GM18505 (cell line): ENCODE data around the gene SBF2.

ENCODE experiments used
- ATAC-seq: cut with Tn5 transposase; IDR thresholded peaks from one replicate; pipeline ENCODE4 v1.9.1; 2021; ENCODE audit not compliant: unreplicated experiment
- POLR2A ChIP-seq: IDR thresholded peaks from 4 replicates; pipeline ENCODE4 v1.6.1; 2011; ENCODE audit warnings: borderline replicate concordance; ENCODE audit not compliant: insufficient read depth, insufficient read length; ENCODE audit errors: extremely low read depth

SBF2 gene

GRCh38 chr11:9776203-9776602 is 517.8 kb downstream of the SBF2 start:
- ATAC-seq: no peak
- no peak for TF ChIP-seq POLR2A

- TF ChIP-seq POLR2A: no peak
These were observed 518.6 kb downstream of the SBF2 start for GRCh38 chr11:9775398-9775779.

GRCh38 chr11:9774591-9775397 is 519.2 kb downstream of the SBF2 start:
- TF ChIP-seq POLR2A: no peak
- no peak for ATAC-seq

More at GRCh38 chr11:9775398-9775779, 518.6 kb downstream of the SBF2 start:
- ATAC-seq: no peak

- ATAC-seq: no peak
- no peak for TF ChIP-seq POLR2A
These were observed 519.9 kb downstream of the SBF2 start for GRCh38 chr11:9774109-9774508.

GRCh38 chr11:9773524-9773923 is 520.5 kb downstream of the SBF2 start:
- no peak for TF ChIP-seq POLR2A
- no peak for ATAC-seq

- ATAC-seq: no peak
- no peak for TF ChIP-seq POLR2A
These were observed 521.8 kb downstream of the SBF2 start for GRCh38 chr11:9772218-9772617.

GRCh38 chr11:9771071-9771511 is 522.9 kb downstream of the SBF2 start:
- TF ChIP-seq POLR2A: no peak
- ATAC-seq: no peak

- TF ChIP-seq POLR2A: no peak
- no peak for ATAC-seq
These were observed 524.4 kb downstream of the SBF2 start for GRCh38 chr11:9769621-9770020.

GRCh38 chr11:9765320-9766101 is 528.5 kb downstream of the SBF2 start:
- no peak for ATAC-seq
- TF ChIP-seq POLR2A: no peak

GRCh38 chr11:9763301-9763700 is 530.7 kb downstream of the SBF2 start:
- no peak for TF ChIP-seq POLR2A
- no peak for ATAC-seq

- TF ChIP-seq POLR2A: no peak
- no peak for ATAC-seq
These were observed 531.5 kb downstream of the SBF2 start for GRCh38 chr11:9762531-9762930.

- TF ChIP-seq POLR2A: no peak
- ATAC-seq: no peak
These were observed 532.5 kb downstream of the SBF2 start for GRCh38 chr11:9761441-9761945.

- no peak for ATAC-seq
These were observed 533.8 kb downstream of the SBF2 start for GRCh38 chr11:9760193-9760575.

More at GRCh38 chr11:9760193-9760575, 533.8 kb downstream of the SBF2 start:
- no peak for TF ChIP-seq POLR2A
